BE2C (cell line): ENCODE data around the gene JARID2.

ENCODE experiments used
- DNase-seq: peaks from one replicate; pipeline ENCODE4 v3.0.0-alpha.2; 2020
- H3K27me3 ChIP-seq: fragments of 250-450 bp; sonication (Bioruptor Pico); 2 replicates; pipeline ENCODE4 v1.5.1; 2020; ENCODE audit warnings: mild to moderate bottlenecking
- H3K36me3 ChIP-seq: fragments of 250-450 bp; sonication (Bioruptor Pico); 2 replicates; pipeline ENCODE4 v1.5.1; 2020; ENCODE audit warnings: mild to moderate bottlenecking
- H3K4me1 ChIP-seq: fragments of 250-450 bp; sonication (Bioruptor Pico); 2 replicates; pipeline ENCODE4 v1.5.1; 2020
- H3K4me3 ChIP-seq: 2 replicates; pipeline ENCODE4 v1.5.1; 2011; ENCODE audit warnings: low read depth, low read length
- H3K9me3 ChIP-seq: fragments of 250-450 bp; sonication (Bioruptor Pico); 2 replicates; pipeline ENCODE4 v1.5.1; 2020
- CTCF ChIP-seq: IDR thresholded peaks from 2 replicates; pipeline ENCODE4 v1.5.1; 2012; ENCODE audit warnings: mild to moderate bottlenecking, low read depth, low read length

The JARID2 gene

GRCh38 chr6:15515660-15516375 lies 269.9 kb downstream of the JARID2 start:
- H3K27me3 ChIP-seq: no peaks in the 10 kb centered on the region
- H3K4me3 ChIP-seq: no peak overlapping the region
- no peak for TF ChIP-seq CTCF
- H3K9me3 ChIP-seq: no peaks in the 10 kb centered on the region
- H3K4me1 ChIP-seq: no peaks in the 10 kb centered on the region
- H3K36me3 ChIP-seq: peaks cover 59% of the 10 kb centered on the region
- no peak for DNase-seq

- Histone ChIP-seq H3K27me3 (no peaks in the 10 kb centered on the region), H3K9me3 (no peaks in the 10 kb centered on the region), H3K4me1 (no peaks in the 10 kb centered on the region), H3K4me3 (no peak overlapping the region), H3K36me3 (peaks cover 56% of the 10 kb centered on the region)
- no peak for DNase-seq
- TF ChIP-seq CTCF: no peak
Observed at GRCh38 chr6:15516378-15516777, 270.5 kb downstream of the JARID2 start.

- Histone ChIP-seq H3K4me3 (no peak overlapping the region), H3K9me3 (no peaks in the 10 kb centered on the region), H3K36me3 (peaks cover 52% of the 10 kb centered on the region)
Observed at GRCh38 chr6:15516923-15517560, 271.2 kb downstream of the JARID2 start.

GRCh38 chr6:15517600-15517999 lies 271.7 kb downstream of the JARID2 start:
- Histone ChIP-seq H3K9me3 (no peaks in the 10 kb centered on the region), H3K4me3 (no peak overlapping the region), H3K27me3 (no peaks in the 10 kb centered on the region), H3K36me3 (peaks cover 48% of the 10 kb centered on the region), H3K4me1 (no peaks in the 10 kb centered on the region)
- no peak for DNase-seq
- no peak for TF ChIP-seq CTCF

More at GRCh38 chr6:15516923-15517560, 271.2 kb downstream of the JARID2 start:
- no peak for TF ChIP-seq CTCF
- Histone ChIP-seq H3K27me3 (no peaks in the 10 kb centered on the region), H3K4me1 (no peaks in the 10 kb centered on the region)
- no peak for DNase-seq

- no peak for DNase-seq
- Histone ChIP-seq H3K4me1 (no peaks in the 10 kb centered on the region), H3K9me3 (no peaks in the 10 kb centered on the region), H3K36me3 (peaks cover 48% of the 10 kb centered on the region), H3K4me3 (no peak overlapping the region), H3K27me3 (no peaks in the 10 kb centered on the region)
- no peak for TF ChIP-seq CTCF
Observed at GRCh38 chr6:15518057-15518456, 272.2 kb downstream of the JARID2 start.

GRCh38 chr6:15518878-15519277 lies 273.0 kb downstream of the JARID2 start:
- H3K36me3 ChIP-seq: peaks cover 46% of the 10 kb centered on the region
- no peaks in the 10 kb centered on the region for H3K4me1 ChIP-seq
- no peaks in the 10 kb centered on the region for H3K27me3 ChIP-seq
- no peak for DNase-seq
- no peak overlapping the region for H3K4me3 ChIP-seq
- TF ChIP-seq CTCF: no peak
- no peaks in the 10 kb centered on the region for H3K9me3 ChIP-seq
